ENCODE measurements around the gene ARHGEF9. TPM values are rescaled to one million over a fixed set of nuclear protein-coding genes. Genes with fewer than 3 reads are reported as not detected.
A peak's percentile ranks its signal among the peaks of the same experiment; 100 is the strongest.

Gene ARHGEF9
- total RNA-seq, 1 donor from 2014 or later = 30.2 TPM

- H3K36me3 Mint-ChIP-seq = peaks cover 43% of the 10 kb centered on the region
- H3K4me1 Mint-ChIP-seq = no peaks in the 10 kb centered on the region
- TF ChIP-seq CTCF (IDR thresholded peaks at IDR 0.05; ENCODE audit: unreplicated experiment) = no peak
- DNase-seq (ENCODE audit: low spot score in 2 of 2, unreplicated experiment in 2 of 2) = no peak
- no peak overlapping the region for H3K27ac Mint-ChIP-seq
- H3K27me3 Mint-ChIP-seq (ENCODE audit: low read depth) = no peaks in the 10 kb centered on the region
- no peak overlapping the region for H3K4me3 Mint-ChIP-seq
- peaks cover 52% of the 10 kb centered on the region for H3K9me3 Mint-ChIP-seq
Observed at GRCh38 chrX:63635750-63636149, 149.3 kb downstream of the ARHGEF9 start.

- Mint-ChIP-seq H3K4me3 (no peak overlapping the region), H3K4me1 (no peaks in the 10 kb centered on the region), H3K36me3 (no peaks in the 10 kb centered on the region), H3K27me3 (ENCODE audit: low read depth) (no peaks in the 10 kb centered on the region), H3K9me3 (peaks cover 52% of the 10 kb centered on the region), H3K27ac (no peak overlapping the region)
- no peak for TF ChIP-seq CTCF (IDR thresholded peaks at IDR 0.05; ENCODE audit: unreplicated experiment)
- DNase-seq (ENCODE audit: low spot score in 2 of 2, unreplicated experiment in 2 of 2) = no peak
Observed at GRCh38 chrX:63613531-63614028, 171.4 kb downstream of the ARHGEF9 start.

GRCh38 chrX:63585936-63586335 is 199.1 kb downstream of the ARHGEF9 start:
- peaks cover 28% of the 10 kb centered on the region for H3K9me3 Mint-ChIP-seq
- H3K4me3 Mint-ChIP-seq = no peak overlapping the region
- H3K4me1 Mint-ChIP-seq = no peaks in the 10 kb centered on the region
- no peaks in the 10 kb centered on the region for H3K36me3 Mint-ChIP-seq
- H3K27me3 Mint-ChIP-seq (ENCODE audit: low read depth) = no peaks in the 10 kb centered on the region
- DNase-seq (ENCODE audit: low spot score in 2 of 2, unreplicated experiment in 2 of 2) = no peak
- H3K27ac Mint-ChIP-seq = no peak overlapping the region
- no peak for TF ChIP-seq CTCF (IDR thresholded peaks at IDR 0.05; ENCODE audit: unreplicated experiment)

Small RNAs within 50 kb of the gene (microRNA-seq; reads per million reads assigned to microRNA genes)
- gene MIR1468 = 27.0 reads per million, percentile 49 among the genes with 10 or more reads in this experiment

Data from mesothelial cell of epicardium (in vitro differentiated cells).